Suppressor macrophage treated with lipopolysaccharide for 4 hours (primary cell): ENCODE data around the gene NLN.
A peak's percentile ranks its signal among the peaks of the same experiment; 100 is the strongest.
"Not testable (repeated sequence)": the region's sequence is repeated elsewhere in the genome, so short reads cannot be mapped to it uniquely, and the experiment has no call there.

ENCODE experiments used
- DNase-seq: peaks from one replicate; pipeline ENCODE4 v3.0.0-alpha.2; 2020

NLN gene

DNA sequence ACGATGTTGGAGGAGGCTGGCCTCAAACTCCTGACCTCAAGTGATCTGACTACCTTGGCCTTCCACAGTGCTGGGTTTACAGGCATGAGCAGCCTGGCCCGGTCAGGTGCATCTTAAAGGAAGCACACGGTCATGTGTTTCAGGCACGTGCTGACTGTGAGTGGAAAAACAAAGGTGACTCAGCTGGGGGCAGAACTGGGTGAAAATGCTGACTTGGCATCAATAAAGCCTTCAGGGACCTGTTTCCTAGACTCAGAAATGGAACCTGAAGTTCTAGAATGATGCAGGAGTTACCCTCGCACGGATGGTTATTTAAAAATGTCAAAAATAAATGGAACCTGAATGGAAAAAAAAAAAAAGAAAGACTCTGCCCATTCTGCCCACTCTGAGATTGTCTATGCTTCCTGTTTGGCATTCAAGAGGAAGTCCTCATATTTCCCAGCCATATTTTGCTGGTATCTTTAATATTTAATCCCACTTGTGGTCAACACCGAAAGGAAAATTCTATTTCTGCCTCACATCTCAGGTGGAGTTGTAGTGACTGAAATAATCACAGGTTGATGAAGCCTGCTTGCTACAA, 12.3 kb downstream of the NLN start:
- peak; percentile 34 for DNase-seq

DNA sequence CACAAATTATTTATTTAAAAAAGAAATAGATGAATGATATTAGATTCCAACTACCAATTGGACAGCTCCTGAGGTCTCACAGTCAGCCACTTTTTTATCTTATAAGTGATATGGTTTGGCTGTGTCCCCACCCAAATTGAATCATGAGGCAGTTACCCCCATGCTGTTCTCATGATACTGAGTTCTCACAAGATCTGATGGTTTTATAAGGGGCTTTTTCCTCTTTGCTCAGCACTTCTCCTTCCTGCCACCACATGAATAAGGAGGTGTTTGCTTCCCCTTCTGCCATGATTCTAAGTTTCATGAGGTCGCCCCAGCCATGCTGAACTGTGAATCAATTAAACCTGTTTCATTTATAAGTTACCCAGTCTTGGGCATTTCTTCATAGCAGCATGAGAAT, 12.9 kb downstream of the NLN start:
- peak; percentile 69 for DNase-seq

DNA sequence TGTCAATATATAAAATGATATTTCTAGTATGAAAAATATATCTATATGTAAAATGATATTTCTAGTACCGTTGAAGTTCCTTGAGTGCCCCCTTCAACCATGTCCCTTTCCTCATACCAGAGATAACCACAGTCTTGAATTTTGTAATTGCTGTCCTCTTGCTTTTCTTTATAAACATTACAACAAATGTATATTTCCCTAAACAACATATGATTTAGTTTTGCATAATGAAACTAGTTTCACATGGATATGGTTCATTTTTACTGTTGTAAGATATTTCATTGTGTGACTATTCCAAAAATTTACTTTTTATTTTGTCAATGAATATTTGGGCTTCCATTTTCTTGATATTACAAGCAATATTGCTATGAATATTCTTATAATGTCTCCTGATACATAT, 14.0 kb downstream of the NLN start:
- DNase-seq, result peak; percentile 27

DNA sequence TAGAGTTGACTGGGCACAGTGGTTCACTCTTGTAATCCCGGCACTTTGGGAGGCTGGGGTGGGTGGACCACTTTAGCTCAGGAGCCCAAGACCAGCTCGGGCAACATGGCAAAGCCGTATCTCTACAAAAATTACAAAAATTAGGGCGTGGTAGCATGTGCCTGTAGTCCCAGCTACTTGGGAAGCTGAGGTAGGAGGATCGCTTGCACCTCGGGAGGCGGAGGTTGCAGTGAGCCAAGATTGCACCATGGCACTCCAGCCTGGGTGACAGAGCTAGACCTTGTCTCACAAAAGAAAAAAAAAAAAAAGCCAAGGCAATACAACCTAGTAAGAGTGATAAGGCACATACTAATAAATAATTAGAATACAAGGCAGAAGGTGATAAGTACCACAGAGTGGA, 15.8 kb downstream of the NLN start:
- no peak for DNase-seq

- no peak for DNase-seq
Observed at GRCh38 chr5:65738305-65738704, 16.3 kb downstream of the NLN start.

- DNase-seq, result no peak
Observed at GRCh38 chr5:65739162-65739561, 17.2 kb downstream of the NLN start.

GRCh38 chr5:65742565-65743231, 20.7 kb downstream of the NLN start:
- DNase-seq, result peak; percentile 63

GRCh38 chr5:65749221-65749844, 27.3 kb downstream of the NLN start:
- DNase-seq, result no peak

DNA sequence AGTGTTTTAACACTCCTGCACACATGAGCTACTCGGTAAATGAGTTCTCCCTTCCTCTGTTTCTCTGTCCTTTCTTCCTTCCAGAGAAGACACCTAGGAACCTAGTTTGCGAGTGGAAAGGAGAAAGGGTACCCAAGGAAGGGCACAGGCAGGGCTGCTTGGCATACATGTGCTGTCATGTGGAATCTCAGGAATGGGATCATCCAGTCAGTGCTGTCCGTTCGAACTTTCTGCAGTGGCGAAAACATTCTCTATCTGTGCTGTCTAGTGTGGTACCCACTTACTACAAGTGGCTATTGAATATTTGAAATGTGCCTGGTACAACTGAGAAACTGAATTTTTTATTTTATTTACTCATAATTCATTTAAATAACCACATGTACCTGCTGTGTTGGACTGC, 28.0 kb downstream of the NLN start:
- DNase-seq, result no peak

- DNase-seq, result no peak
Observed at GRCh38 chr5:65750938-65751337, 28.9 kb downstream of the NLN start.

DNA sequence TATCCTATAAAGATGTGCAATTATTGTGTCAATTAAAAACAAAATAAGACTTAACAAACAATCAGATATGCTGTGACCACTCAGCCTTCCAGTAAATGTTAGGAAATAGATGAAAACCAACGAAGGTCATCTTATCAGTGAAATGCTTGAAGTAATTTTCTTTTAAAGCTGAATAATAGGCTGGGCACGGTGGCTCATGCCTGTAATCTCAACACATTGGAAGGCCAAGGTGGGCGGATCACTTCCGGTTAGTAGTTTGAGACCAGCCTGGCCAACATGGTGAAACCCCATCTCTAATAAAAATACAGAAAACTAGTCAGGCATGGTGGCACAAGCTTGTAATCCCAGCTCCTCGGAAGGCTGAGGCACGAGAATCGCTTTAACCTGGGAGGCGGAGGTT, 31.2 kb downstream of the NLN start:
- no peak for DNase-seq

DNA sequence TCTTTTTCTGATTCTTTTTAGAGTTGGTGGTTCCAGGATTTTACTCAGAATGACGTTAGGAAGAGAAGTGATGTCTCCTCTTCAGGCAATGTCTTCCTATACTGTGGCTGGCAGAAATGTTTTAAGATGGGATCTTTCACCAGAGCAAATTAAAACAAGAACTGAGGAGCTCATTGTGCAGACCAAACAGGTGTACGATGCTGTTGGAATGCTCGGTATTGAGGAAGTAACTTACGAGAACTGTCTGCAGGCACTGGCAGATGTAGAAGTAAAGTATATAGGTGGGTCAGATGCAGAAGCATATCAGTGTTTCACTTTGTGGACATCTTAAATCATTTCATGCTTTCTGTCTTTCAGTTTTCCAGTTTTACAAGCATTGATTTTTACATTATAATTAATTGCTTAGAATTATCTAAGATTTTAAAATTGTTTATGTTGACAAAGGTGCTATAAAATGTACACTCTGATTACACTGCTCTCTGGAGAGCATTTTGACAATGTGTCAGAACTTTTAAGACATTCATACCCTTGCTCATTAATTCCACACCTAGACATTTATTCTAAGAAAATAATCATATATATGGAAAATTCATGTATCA, 36.6 kb downstream of the NLN start:
- DNase-seq, result no peak

- DNase-seq, result no peak
Observed at GRCh38 chr5:65760504-65761275, 38.7 kb downstream of the NLN start.

GRCh38 chr5:65762234-65762633, 40.2 kb downstream of the NLN start:
- no peak for DNase-seq

GRCh38 chr5:65765582-65765981, 43.6 kb downstream of the NLN start:
- no peak for DNase-seq

DNA sequence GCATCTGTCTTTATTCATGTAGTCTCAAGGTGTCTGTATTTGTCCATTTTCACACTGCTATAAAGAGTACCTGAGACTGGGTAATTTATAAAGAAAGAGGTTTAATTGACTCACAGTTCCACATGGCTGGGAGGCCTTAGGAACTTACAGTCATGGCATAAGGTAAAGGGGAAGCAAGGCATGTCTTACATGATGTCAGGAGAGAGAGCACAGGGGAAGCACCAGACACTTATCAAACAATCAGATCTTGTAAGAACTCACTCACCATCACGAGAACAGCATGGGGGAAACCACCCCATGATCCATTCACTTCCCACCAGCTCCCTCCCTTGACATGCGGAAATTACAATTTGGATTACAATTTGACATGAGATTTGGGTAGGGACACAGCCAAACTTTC, 44.2 kb downstream of the NLN start:
- DNase-seq, result peak; percentile 7

- no peak for DNase-seq
Observed at GRCh38 chr5:65766781-65767180, 44.8 kb downstream of the NLN start.

DNA sequence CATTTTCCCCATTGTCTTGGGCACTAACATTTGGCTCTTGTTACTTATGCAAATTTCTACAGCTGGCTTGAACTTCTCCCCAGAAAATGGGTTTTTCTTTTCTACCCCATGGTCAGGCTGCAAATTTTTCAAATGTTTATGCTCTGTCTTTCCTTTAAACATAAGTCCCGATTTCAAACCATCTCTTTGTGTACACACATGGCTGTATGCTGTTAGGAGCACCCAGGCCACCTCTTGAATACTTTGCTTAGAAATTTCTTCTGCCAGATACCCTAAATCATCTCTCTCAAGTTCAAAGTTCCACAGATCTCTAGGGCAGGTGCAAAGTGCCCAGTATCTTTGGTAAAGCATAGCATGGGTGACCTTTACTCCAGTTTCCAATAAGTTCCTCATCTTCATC, 45.6 kb downstream of the NLN start:
- DNase-seq, result no peak

DNA sequence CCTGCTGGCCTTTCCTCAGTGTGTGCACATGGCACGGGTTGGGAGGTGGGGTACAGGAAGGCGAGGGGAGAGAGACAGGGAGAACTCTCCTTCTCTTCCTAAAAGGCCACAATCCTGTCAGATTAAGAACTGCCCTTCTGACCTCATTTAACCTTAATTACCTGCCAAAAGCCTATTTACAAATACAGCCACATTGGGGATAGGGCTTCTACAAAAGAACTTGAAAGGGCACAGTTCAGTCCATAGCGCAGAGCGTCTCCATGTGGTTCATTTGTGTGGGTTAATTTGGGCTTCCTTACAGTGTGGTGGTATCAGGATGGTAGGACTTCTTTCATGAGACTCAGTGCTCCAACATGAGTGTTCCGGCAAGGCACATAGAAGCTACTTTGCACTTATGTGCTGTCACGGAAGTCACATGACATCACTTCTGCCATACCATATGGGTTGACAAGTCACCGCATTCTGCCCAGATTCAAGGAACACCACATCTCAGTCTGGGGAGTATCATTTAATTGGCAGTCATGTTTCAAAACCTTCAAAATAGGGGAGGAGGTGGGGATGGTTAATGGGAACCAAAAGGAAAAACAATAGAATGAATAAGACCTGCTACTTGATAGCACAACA, 46.8 kb downstream of the NLN start:
- no peak for DNase-seq

- no peak for DNase-seq
Observed at GRCh38 chr5:65769539-65769938, 47.5 kb downstream of the NLN start.

GRCh38 chr5:65771266-65771665, 49.3 kb downstream of the NLN start:
- no peak for DNase-seq

DNA sequence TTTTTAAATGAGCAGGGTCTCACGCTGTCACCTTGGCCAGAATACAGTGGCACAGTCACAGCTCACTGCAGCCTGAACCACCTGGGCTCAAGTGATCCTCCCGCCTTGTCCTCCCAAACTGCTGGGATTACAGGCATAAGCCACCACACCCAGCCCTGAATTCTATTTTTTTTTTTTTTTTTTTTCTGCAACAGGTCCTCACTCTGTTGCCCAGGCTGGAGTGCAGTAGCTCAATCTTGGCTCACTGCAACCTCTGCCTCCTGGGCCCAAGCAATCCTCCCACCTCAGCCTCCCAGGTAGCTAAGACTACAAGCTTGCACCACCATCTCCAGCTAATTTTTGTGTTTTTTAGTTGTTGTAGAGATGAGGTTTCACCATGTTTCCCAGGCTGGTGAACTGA, 51.0 kb downstream of the NLN start:
- DNase-seq, result not testable (repeated sequence)

- peak; percentile 37 for DNase-seq
Observed at GRCh38 chr5:65774346-65774745, 52.3 kb downstream of the NLN start.
